ENCODE measurements around the gene CGB7. TPM values are rescaled to one million over a fixed set of nuclear protein-coding genes. Genes with fewer than 3 reads are reported as not detected.

The CGB7 gene
- total RNA-seq, 4 donors from 2014 or later = 2.9 to 27.4 (median 4.3) TPM

DNA sequence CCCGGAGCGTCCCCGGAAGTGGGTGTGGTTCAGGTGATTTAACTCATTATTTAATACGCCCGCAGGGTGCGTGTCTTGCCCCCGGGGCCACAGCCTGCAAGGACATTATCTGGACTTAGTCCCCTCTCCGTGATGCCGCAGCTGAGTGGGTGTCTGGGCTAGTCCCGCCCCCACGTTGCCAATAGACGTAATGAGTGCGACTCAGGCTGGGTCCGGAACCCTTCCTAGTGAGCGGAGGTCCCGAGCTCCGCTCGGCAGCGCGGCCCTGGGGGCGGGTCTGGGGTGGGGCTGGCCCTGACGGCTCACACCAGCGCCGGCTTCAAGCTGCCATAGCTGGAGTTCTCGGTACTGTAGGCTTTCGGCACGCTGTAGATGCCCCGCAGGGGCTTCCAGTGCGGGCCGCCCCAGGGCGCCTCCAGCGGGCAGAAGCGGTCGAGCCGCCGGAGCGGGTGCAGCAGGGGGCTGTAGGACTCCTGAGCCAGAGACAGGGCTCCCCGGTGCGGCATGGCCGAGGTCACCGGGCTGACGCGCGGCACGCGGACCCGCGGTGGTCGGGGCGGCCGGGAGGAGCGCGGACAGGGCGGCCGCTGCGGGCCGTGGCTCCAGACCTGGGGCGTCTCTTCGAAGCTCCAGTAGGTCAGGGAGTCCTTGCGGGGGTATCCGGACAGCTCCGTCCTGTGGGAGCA, 39.7 kb downstream of the CGB7 start:
- Histone ChIP-seq H3K4me1 (peaks cover 27% of the 10 kb centered on the region), H3K27me3 (peaks cover 6% of the 10 kb centered on the region), H3K9me3 (no peaks in the 10 kb centered on the region), H3K36me3 (peaks cover 24% of the 10 kb centered on the region), H3K27ac (no peak overlapping the region), H3K4me3 (peak overlapping the region; percentile 54)
- TF ChIP-seq POLR2A (IDR thresholded peaks at IDR 0.05) = no peak
- TF ChIP-seq, protein P1, sequence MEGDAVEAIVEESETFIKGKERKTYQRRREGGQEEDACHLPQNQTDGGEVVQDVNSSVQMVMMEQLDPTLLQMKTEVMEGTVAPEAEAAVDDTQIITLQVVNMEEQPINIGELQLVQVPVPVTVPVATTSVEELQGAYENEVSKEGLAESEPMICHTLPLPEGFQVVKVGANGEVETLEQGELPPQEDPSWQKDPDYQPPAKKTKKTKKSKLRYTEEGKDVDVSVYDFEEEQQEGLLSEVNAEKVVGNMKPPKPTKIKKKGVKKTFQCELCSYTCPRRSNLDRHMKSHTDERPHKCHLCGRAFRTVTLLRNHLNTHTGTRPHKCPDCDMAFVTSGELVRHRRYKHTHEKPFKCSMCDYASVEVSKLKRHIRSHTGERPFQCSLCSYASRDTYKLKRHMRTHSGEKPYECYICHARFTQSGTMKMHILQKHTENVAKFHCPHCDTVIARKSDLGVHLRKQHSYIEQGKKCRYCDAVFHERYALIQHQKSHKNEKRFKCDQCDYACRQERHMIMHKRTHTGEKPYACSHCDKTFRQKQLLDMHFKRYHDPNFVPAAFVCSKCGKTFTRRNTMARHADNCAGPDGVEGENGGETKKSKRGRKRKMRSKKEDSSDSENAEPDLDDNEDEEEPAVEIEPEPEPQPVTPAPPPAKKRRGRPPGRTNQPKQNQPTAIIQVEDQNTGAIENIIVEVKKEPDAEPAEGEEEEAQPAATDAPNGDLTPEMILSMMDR (IDR thresholded peaks at IDR 0.05) = peak in 1 of 2 donors; percentile 46
- DNase-seq (ENCODE audit: low spot score in 2 of 2) = peak in 1 of 2 donors; percentile 75
- 0% methylated on average over 22 of the region's 62 CpGs for WGBS

DNA sequence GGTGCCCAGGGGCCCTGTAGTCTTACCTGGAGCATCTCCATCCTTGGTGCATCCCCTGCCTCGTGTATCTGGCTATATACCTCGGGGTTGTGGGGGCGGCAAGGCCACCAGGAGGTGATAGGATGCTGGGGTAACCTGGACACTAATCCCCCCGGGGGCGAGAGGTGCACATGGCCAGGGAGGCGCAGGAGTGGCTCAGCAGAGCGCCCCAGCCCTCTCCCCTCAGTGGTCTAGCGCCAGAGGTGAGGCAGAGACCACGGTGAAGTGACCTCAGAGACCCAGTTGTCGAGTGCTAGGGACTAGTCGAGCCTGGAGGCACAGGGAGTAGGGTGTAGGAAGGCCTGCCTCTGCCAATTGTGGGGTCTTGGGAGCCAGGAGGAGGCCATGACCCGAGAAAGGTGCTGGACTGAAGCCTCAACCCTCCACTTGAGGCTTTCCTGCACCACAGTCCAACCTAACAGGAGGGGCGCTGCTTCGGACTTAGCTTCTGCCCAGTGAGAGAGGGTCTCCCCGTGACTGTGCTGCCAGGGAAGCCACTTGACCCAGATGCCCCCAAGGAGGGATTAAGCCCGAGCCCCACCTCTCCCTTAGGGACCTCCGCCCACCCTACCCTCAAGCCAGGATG, 40.4 kb downstream of the CGB7 start, which contains the start of gene LHB:
LHB (minus strand) TSS at position 51 of the 625 bp plus-strand sequence; CDS start at position 41, 10 bp downstream.
- peaks cover 27% of the 10 kb centered on the region for H3K4me1 ChIP-seq
- H3K27ac ChIP-seq = no peak within 1 kb of the TSS
- H3K36me3 ChIP-seq = peaks cover 27% of the 10 kb centered on the region
- no peak for DNase-seq (ENCODE audit: low spot score in 2 of 2)
- H3K27me3 ChIP-seq = peaks cover 6% of the 10 kb centered on the region
- no peak for TF ChIP-seq POLR2AphosphoS5 (IDR thresholded peaks at IDR 0.05)
- no peak for TF ChIP-seq EP300 (IDR thresholded peaks at IDR 0.05)
- TF ChIP-seq, protein P1 (IDR thresholded peaks at IDR 0.05) = no peak
- no peak for TF ChIP-seq POLR2A (IDR thresholded peaks at IDR 0.05)
- peak within 1 kb of the TSS; percentile 54 for H3K4me3 ChIP-seq
- no peaks in the 10 kb centered on the region for H3K9me3 ChIP-seq
- WGBS = 88% methylated on average over 5 of the region's 17 CpGs

DNA sequence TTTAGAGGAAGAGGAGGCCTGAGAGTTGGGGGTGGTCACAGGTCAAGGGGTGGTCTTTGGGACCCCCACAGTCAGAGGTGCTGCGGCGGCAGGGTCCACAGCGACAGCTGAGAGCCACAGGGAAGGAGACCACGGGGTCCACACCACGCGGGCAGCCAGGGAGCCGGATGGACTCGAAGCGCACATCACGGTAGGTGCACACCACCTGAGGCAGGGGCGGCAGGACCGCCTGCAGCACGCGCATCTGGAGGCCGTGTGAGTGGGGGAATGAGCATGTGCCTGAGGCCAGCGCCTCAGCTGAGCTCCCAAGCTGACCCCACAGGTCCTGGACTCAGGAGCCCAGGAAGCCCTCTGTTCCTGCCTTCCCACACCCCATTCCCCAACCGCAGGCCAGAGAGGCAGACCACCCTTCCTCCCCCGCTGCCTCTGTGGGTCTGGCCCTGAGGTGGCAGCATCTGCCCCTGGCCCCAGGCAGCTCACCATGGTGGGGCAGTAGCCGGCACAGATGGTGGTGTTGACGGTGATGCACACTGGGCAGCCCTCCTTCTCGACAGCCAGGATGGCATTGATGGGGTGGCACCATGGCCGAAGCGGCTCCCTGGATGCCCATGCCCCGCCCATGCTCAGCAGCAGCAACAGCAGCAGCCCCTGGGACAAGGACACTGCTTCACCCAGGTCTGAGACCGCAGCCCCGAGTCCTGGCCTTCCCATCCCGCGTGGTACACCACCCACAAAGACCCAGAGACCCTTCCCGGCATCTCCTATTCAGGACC, 41.3 kb downstream of the CGB7 start:
- DNase-seq (ENCODE audit: low spot score in 2 of 2) = no peak
- Histone ChIP-seq H3K36me3 (peaks cover 36% of the 10 kb centered on the region), H3K27ac (no peak overlapping the region), H3K27me3 (peaks cover 6% of the 10 kb centered on the region), H3K4me3 (no peak overlapping the region), H3K4me1 (peaks cover 27% of the 10 kb centered on the region), H3K9me3 (no peaks in the 10 kb centered on the region)
- 95% methylated on average over 4 of the region's 29 CpGs for WGBS
- no peak for TF ChIP-seq EP300 (IDR thresholded peaks at IDR 0.05)
- TF ChIP-seq POLR2AphosphoS5 (IDR thresholded peaks at IDR 0.05) = no peak
- TF ChIP-seq POLR2A (IDR thresholded peaks at IDR 0.05) = no peak
- TF ChIP-seq, protein P1 (IDR thresholded peaks at IDR 0.05) = no peak

DNA sequence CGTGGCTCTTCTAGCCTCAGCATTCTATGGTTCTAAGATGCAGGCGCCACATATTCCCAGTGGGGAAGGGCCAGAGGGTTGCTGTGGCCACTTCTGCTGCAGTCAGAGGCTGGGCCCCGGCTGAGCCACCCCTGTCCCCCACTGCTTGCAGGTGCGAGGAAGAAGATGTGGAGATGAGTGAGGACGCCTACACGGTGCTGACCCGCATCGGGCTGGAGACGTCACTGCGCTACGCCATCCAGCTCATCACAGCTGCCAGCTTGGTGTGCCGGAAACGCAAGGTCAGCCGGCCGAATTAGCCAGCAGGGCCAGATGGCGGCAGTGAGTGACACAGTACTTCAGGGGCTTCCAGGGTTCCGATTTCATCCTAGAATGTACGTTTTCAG, 42.7 kb downstream of the CGB7 start:
- Histone ChIP-seq H3K4me1 (peaks cover 27% of the 10 kb centered on the region), H3K9me3 (no peaks in the 10 kb centered on the region), H3K27me3 (peaks cover 6% of the 10 kb centered on the region), H3K36me3 (peaks cover 50% of the 10 kb centered on the region), H3K27ac (no peak overlapping the region), H3K4me3 (no peak overlapping the region)
- TF ChIP-seq EP300 (IDR thresholded peaks at IDR 0.05) (no peak), POLR2A (IDR thresholded peaks at IDR 0.05) (no peak), POLR2AphosphoS5 (IDR thresholded peaks at IDR 0.05) (no peak)
- TF ChIP-seq, protein P1 (IDR thresholded peaks at IDR 0.05) = no peak
- WGBS = 97% methylated on average over 10 of the region's 18 CpGs
- no peak for DNase-seq (ENCODE audit: low spot score in 2 of 2)

Data from suprapubic skin (tissue), 4 donors.